Measurements from ENCODE around the gene CHMP2B. TPM values are rescaled to one million over a fixed set of nuclear protein-coding genes. Genes with fewer than 3 reads are reported as not detected.

Gene CHMP2B
- total RNA-seq, 2 experiments from 2014 or later = 11.5 to 31.5 TPM

- CTCF ChIA-PET (ENCODE audit: unreplicated experiment) = no interaction called here
- Histone ChIP-seq H3K27ac (ENCODE audit: low read depth, low read length, poor library complexity, severe bottlenecking) (no peak overlapping the region), H3K4me2 (ENCODE audit: low read length) (no peak overlapping the region)
These were observed 35.9 kb upstream of the CHMP2B start for GRCh38 chr3:87191175-87191574.

DNA sequence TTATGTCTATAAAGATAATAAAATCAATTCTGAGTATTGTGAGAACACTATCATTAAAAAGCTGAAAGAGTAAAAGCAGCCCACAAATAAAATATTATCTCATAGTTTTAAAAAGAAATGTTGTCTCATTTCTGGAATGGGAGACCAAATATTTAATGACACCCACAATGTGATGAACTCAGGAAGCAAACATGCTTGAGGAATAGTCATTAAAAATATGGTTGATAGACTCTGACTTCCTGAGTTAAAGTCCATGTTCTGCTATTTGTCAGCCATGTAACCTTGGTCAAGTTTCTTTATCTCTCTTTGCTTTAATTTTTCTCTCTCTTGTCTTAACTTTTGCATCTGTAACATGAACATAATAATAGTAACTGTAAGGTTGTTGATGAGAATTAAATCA lies 35.5 kb upstream of the CHMP2B start:
- POLR2A ChIA-PET = interaction anchor here (0.9 kb wide), 1 partner anchor 30 kb away, joined by 3 read pairs; no protein-coding TSS in a partner anchor
- Histone ChIP-seq H3K27ac (ENCODE audit: low read depth, low read length, poor library complexity, severe bottlenecking) (no peak overlapping the region), H3K4me3 (ENCODE audit: low read depth, low read length, poor library complexity, severe bottlenecking) (no peak overlapping the region), H3K79me2 (ENCODE audit: insufficient read depth, low read depth, low read length) (no peaks in the 10 kb centered on the region), H3K4me2 (ENCODE audit: low read length) (no peak overlapping the region), H3K9me3 (ENCODE audit: low read length) (no peaks in the 10 kb centered on the region), H2AFZ (ENCODE audit: low read length) (no peak overlapping the region), H3K36me3 (ENCODE audit: insufficient read depth, low read length) (no peaks in the 10 kb centered on the region), H3K9me2 (ENCODE audit: insufficient read depth, low read length) (no peaks in the 10 kb centered on the region), H3K4me1 (ENCODE audit: insufficient read depth, low read length, poor library complexity, severe bottlenecking) (no peaks in the 10 kb centered on the region), H4K20me1 (ENCODE audit: insufficient read depth, low read length) (no peaks in the 10 kb centered on the region)
- no TSS peak for BruUV-seq (replicated peaks)
- intact Hi-C loops (cut with micrococcal nuclease; ENCODE audit: unreplicated experiment) = no loop called here
- CTCF ChIA-PET (ENCODE audit: unreplicated experiment) = no interaction called here
- DNase-seq (ENCODE audit: low spot score) = no peak
- TF ChIP-seq CTCF (conservative IDR thresholded peaks at IDR 0.05; ENCODE audit: low read length) (no peak), EZH2phosphoT487 (IDR thresholded peaks at IDR 0.05; ENCODE audit: borderline replicate concordance, low read depth, low read length) (no peak)

More at GRCh38 chr3:87191175-87191574, 35.9 kb upstream of the CHMP2B start:
- H3K9me2 ChIP-seq (ENCODE audit: insufficient read depth, low read length) = no peaks in the 10 kb centered on the region
- POLR2A ChIA-PET = no interaction called here
- BruUV-seq (replicated peaks) = no TSS peak
- H3K9me3 ChIP-seq (ENCODE audit: low read length) = no peaks in the 10 kb centered on the region
- DNase-seq (ENCODE audit: low spot score) = no peak
- no peak overlapping the region for H2AFZ ChIP-seq (ENCODE audit: low read length)
- no peak overlapping the region for H3K4me3 ChIP-seq (ENCODE audit: low read depth, low read length, poor library complexity, severe bottlenecking)
- intact Hi-C loops (cut with micrococcal nuclease; ENCODE audit: unreplicated experiment) = no loop called here
- no peaks in the 10 kb centered on the region for H3K36me3 ChIP-seq (ENCODE audit: insufficient read depth, low read length)
- no peaks in the 10 kb centered on the region for H3K4me1 ChIP-seq (ENCODE audit: insufficient read depth, low read length, poor library complexity, severe bottlenecking)
- H3K79me2 ChIP-seq (ENCODE audit: insufficient read depth, low read depth, low read length) = no peaks in the 10 kb centered on the region
- H4K20me1 ChIP-seq (ENCODE audit: insufficient read depth, low read length) = no peaks in the 10 kb centered on the region
- TF ChIP-seq EZH2phosphoT487 (IDR thresholded peaks at IDR 0.05; ENCODE audit: borderline replicate concordance, low read depth, low read length) (no peak), CTCF (conservative IDR thresholded peaks at IDR 0.05; ENCODE audit: low read length) (no peak)

GRCh38 chr3:87196879-87197278 lies 30.2 kb upstream of the CHMP2B start:
- DNase-seq (ENCODE audit: low spot score) = no peak
- Histone ChIP-seq H3K79me2 (ENCODE audit: insufficient read depth, low read depth, low read length) (no peaks in the 10 kb centered on the region), H3K4me1 (ENCODE audit: insufficient read depth, low read length, poor library complexity, severe bottlenecking) (no peaks in the 10 kb centered on the region), H4K20me1 (ENCODE audit: insufficient read depth, low read length) (no peaks in the 10 kb centered on the region), H2AFZ (ENCODE audit: low read length) (no peak overlapping the region), H3K4me2 (ENCODE audit: low read length) (no peak overlapping the region), H3K9me2 (ENCODE audit: insufficient read depth, low read length) (no peaks in the 10 kb centered on the region), H3K27ac (ENCODE audit: low read depth, low read length, poor library complexity, severe bottlenecking) (no peak overlapping the region), H3K9me3 (ENCODE audit: low read length) (no peaks in the 10 kb centered on the region), H3K4me3 (ENCODE audit: low read depth, low read length, poor library complexity, severe bottlenecking) (no peak overlapping the region), H3K36me3 (ENCODE audit: insufficient read depth, low read length) (no peaks in the 10 kb centered on the region)
- BruUV-seq (replicated peaks) = no TSS peak
- POLR2A ChIA-PET = interaction anchor here (0.6 kb wide), 1 partner anchor 15 kb away, joined by 3 read pairs; no protein-coding TSS in a partner anchor
- TF ChIP-seq EZH2phosphoT487 (IDR thresholded peaks at IDR 0.05; ENCODE audit: borderline replicate concordance, low read depth, low read length) (no peak), CTCF (conservative IDR thresholded peaks at IDR 0.05; ENCODE audit: low read length) (no peak)
- intact Hi-C loops (cut with micrococcal nuclease; ENCODE audit: unreplicated experiment) = no loop called here
- CTCF ChIA-PET (ENCODE audit: unreplicated experiment) = no interaction called here
